ENCODE measurements around the gene EEIG1.

Gene EEIG1

GRCh38 chr9:127942216-127943010, 38.4 kb downstream of the EEIG1 start:
- FAIRE-seq (no peak), DNase-seq (ENCODE audit: low spot score) (peak; percentile 65)

DNA sequence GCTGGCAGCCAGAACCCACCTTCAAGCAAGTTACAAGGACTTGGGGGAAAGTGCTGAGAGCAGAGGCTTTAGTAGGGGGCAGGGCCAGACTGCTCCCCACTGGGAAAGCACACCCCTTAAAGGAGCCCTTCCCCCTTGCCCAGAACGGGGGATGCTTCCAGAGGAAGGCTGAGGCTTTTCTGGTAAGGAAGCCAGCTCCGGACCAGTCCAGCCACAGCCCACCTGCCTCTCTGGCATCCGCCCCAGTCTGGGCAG, 38.9 kb downstream of the EEIG1 start:
- FAIRE-seq (no peak), DNase-seq (ENCODE audit: low spot score) (no peak)

GRCh38 chr9:127941062-127941960, 39.5 kb downstream of the EEIG1 start:
- DNase-seq (ENCODE audit: low spot score) (no peak), FAIRE-seq (no peak)

DNA sequence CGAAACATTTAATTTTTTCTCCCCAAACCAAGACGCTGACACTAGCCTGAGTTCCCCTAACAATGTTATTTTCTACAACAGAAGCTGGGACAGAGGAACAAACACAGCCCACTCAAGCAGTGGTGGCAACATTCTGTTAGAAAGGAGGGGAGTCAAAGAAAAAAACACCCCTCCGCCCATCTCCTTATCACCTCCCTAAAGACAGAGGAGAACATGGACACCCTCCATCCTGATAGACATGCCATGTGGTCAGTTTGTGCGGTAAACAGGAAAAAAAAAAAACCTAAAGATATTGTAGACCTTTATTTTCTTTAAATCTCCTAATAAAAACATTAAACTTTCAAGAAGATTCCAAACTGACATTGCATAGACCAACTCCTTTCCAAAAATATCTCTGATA, 40.2 kb downstream of the EEIG1 start:
- DNase-seq (ENCODE audit: low spot score) (no peak), FAIRE-seq (no peak)

GRCh38 chr9:127938298-127938690, 42.5 kb downstream of the EEIG1 start:
- FAIRE-seq (no peak), DNase-seq (ENCODE audit: low spot score) (no peak)

DNA sequence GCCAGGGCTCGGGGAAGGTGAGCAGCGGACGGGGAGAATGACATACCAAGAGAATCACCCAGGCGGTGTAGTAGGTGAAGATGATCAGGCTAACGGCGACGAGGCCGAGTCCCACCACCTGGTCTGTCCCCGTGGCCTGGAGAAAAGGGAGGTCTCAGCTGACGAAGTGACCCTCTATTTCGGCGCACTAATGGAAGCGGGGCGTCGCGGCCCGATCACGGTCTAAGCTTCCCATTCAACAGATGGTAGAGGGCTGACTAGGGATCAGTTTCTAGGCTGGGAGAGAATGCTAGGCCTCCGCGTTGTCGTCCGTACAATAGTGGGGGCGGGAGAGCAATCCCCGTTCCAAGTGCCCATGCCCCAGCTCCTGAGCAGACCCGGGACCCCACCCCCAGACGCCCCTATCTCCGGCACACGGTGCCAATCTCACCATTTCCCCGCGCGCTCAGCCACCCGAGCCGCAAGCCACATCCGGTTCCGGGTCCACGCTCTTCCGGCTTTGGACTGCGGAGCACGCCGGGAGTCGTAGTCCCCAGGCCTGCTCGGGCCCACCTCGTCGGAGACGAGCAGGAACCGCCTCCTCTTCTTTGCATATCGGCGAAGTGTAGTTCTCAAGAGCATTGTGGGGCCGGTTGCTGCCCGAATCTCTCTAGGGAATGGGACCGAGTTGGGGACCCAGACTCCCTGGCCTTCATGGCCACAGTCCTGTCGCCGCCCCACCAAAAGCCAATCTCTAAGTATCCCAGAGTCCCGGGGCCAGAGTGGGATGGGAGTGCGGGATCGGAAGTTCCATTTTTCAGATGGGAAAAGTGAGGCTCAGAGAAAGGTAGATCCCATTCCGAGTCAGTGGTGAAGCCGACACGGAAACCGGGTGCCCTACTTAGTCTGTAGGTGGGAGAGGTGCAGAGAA, 43.1 kb downstream of the EEIG1 start, which contains the start of gene DPM2:
Gene DPM2, minus strand, starts transcription at position 467 of the 910 bp plus-strand sequence. Its CDS starts 34 bp downstream, at position 433.
- DNase-seq (ENCODE audit: low spot score) (peak; percentile 89), FAIRE-seq (no peak)

DNA sequence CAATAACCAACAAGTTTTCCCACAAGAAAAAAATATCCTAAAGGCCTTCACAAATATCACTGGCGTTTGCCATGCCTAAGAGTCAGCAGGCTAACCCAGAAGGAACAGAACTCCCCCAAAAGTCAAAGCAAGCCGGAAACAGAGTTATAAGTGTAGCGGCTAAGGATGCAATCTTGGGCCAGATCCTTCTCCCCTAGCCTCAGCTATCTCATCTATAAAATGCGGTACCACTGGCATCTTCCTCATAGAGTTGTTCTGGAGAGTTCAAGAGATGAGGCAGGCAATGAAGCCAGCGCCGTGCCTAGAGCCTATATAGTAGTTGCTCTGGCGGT, 43.8 kb downstream of the EEIG1 start:
- DNase-seq (ENCODE audit: low spot score), result no peak
- FAIRE-seq, result no peak

DNA sequence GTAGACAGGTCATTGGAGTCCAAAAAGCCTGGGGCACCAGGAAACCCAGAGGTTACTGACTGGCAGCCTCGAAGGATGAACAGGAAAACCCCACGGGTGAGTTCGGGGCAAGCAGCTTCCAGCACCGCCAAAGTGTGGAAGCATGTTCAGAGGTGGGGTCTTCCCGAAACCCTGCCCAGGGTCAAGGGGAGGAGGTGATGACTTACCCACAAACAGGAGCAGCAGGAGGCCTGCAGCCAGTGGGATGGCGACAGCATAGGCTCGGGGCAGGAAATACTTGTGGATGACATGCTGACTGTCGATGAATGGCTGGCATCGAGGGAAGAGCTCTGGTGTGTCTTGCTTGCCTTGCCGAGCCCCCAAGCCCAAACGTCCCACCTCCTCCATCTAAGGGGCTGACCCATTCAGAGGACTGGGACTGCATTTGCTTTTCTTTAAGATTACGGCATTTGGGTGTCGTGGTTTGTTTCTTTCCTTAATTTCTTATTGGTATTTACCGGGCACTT, 44.4 kb downstream of the EEIG1 start:
- FAIRE-seq, result no peak
- DNase-seq (ENCODE audit: low spot score), result no peak

DNA sequence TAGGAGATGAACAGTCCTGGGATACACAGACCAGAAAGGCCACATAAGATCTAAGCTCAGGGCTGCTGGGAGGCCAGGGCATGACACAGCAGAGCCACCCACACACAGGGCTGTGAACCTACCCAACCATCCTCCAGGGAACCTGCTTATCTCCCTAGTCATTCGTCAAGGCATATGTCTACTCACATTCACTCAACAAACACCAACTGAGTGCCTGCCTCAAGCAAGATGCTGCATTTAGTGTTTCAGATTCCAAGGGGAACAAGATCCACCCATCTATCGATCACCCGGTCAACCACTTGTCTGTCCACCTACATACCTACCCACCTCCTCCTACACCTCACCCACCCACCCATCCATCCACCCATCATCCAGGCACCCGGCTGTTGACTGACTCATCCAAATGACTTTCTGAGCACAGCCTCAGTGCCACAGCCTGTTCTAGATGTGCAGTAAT, 45.0 kb downstream of the EEIG1 start:
- DNase-seq (ENCODE audit: low spot score) (no peak), FAIRE-seq (no peak)

DNA sequence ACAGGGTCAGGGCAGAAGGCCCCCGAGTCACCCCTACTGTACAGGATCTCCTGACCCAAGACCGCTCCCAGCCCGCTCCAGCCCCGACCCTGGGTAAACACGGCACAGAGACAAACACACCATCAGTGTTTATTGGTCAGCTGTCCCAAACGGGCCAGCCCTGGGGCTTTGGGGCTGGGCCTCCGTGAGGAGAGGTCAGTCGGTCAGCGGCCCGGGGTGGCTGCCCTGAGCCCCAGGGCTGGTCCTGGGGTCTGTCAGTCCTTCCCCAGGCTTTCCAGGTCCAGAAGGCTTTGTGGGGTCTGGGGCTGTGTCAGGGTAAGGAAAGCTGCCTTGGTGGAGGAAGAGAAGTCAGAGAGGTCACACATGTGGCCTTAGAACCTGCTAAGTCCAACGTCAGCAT, 45.8 kb downstream of the EEIG1 start:
- FAIRE-seq, result no peak
- no peak for DNase-seq (ENCODE audit: low spot score)

DNA sequence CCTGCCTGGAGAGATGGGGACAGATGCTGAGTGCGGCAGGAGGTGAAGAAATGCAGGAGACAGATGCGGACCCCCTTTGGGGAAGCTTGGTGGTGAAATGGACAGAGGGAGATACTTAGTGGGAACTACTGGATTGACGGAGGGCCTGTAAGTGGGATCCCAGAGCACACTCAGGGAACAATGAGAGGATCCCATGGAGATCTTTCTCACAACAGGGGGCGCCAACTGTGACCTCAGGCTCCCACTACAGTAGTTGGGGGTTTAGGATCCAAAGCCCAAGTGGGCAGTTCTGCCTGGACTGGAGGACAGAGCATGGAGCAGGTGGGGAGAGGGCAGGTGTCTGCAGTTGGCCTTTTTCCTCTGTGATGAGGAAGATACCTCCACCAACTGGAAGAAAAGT, 46.5 kb downstream of the EEIG1 start:
- no peak for FAIRE-seq
- no peak for DNase-seq (ENCODE audit: low spot score)

DNA sequence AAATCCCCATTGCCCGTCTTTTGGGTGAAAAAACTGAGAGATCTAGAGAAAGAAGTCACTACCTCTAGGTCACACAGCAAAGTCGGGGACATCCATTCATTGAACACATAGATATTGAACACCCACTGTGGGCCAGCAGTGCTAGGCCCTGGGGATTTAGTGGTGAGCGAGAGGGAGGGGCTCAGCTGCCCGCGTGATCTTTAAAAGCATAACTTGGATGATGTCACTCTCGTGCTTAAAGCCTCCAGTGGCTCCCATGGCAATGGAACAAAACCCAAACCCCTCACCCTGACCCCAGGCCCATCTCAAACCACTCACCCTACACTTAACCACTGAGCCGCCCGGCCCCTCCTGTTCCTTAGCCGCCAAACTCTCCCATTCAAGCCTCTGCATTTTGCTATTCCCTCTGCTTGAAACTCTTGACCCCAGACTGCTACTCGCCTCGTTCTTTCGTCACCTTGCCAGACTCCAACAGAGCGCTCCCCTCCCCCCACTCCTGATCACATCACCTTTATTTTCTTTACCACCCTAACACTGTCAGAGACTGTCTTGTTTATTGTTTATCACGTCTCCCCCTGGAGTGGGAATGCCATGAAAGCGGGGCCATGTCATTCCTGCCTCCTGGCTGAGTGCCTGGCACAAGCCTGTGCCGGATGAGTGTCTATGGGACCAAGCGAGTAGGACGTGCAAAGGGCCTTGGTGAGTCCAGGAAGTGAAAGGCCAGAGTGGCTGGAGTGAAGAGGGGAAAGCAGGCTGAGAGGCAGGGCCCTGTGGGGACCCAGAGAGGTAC, 49.5 kb downstream of the EEIG1 start:
- peak; percentile 40 for FAIRE-seq
- peak; percentile 50 for DNase-seq (ENCODE audit: low spot score)
